GM23338 (cell line): Measurements from ENCODE around the gene TMEM145. TPM values are rescaled to one million over a fixed set of nuclear protein-coding genes. Genes with fewer than 3 reads are reported as not detected.

Experiments used
- ATAC-seq: fragments of 200-7000 bp; cut with Tn5 transposase; 3 replicates; pipeline ENCODE4 v1.9.1; 2020
- DNase-seq: peaks from one replicate; pipeline ENCODE4 v3.0.0-alpha.2; 2015; ENCODE audit warnings: low spot score
- H2AFZ ChIP-seq: fragments of 200-600 bp; sonication (generic); 2 replicates; pipeline ENCODE4 v1.8.0; 2016; ENCODE audit warnings: antibody characterized with exemption, mild to moderate bottlenecking, moderate library complexity
- H3F3A ChIP-seq: fragments of 200-600 bp; sonication (generic); replicated peaks from 2 replicates; pipeline ENCODE4 v1.8.0; 2017; ENCODE audit warnings: antibody characterized with exemption, mixed run types, low read depth
- H3K27ac ChIP-seq: fragments of 200-600 bp; sonication (generic); 2 replicates; pipeline ENCODE4 v1.6.1; 2016; ENCODE audit warnings: low read depth
- H3K27me3 ChIP-seq: fragments of 200-600 bp; sonication (generic); 2 replicates; pipeline ENCODE4 v1.8.0; 2016; ENCODE audit warnings: mild to moderate bottlenecking, mixed run types, moderate library complexity; ENCODE audit not compliant: insufficient read depth
- H3K36me3 ChIP-seq: fragments of 200-600 bp; sonication (generic); 2 replicates; pipeline ENCODE4 v1.8.0; 2016; ENCODE audit warnings: mild to moderate bottlenecking; ENCODE audit not compliant: insufficient read depth
- H3K4me1 ChIP-seq: fragments of 200-600 bp; sonication (generic); 2 replicates; pipeline ENCODE4 v1.8.0; 2016; ENCODE audit warnings: mild to moderate bottlenecking, moderate library complexity; ENCODE audit not compliant: insufficient read depth
- H3K4me2 ChIP-seq: fragments of 200-600 bp; sonication (generic); 2 replicates; pipeline ENCODE4 v1.7.1; 2017; ENCODE audit warnings: mixed run types
- H3K4me3 ChIP-seq: fragments of 200-600 bp; sonication (generic); 2 replicates; pipeline ENCODE4 v1.6.1; 2016; ENCODE audit warnings: mixed run types
- H3K79me2 ChIP-seq: fragments of 200-600 bp; sonication (generic); replicated peaks from 2 replicates; pipeline ENCODE4 v1.8.0; 2017; ENCODE audit warnings: mild to moderate bottlenecking; ENCODE audit not compliant: insufficient read depth
- H3K9me2 ChIP-seq: fragments of 200-600 bp; sonication (generic); 2 replicates; pipeline ENCODE4 v1.8.0; 2017; ENCODE audit not compliant: insufficient read depth
- H4K20me1 ChIP-seq: fragments of 200-600 bp; sonication (generic); replicated peaks from 2 replicates; pipeline ENCODE4 v1.8.0; 2017; ENCODE audit warnings: mild to moderate bottlenecking; ENCODE audit not compliant: insufficient read depth
- H3K27ac Mint-ChIP-seq: 2 replicates; pipeline ENCODE4 v1.8.0; 2020; ENCODE audit warnings: inconsistent platforms, mild to moderate bottlenecking, moderate library complexity, mixed read lengths
- H3K27me3 Mint-ChIP-seq: 3 replicates; pipeline ENCODE4 v1.8.0; 2022; ENCODE audit warnings: low read depth, mild to moderate bottlenecking, moderate library complexity, mixed read lengths, inconsistent platforms; ENCODE audit not compliant: insufficient read depth, poor library complexity
- H3K36me3 Mint-ChIP-seq: 3 replicates; pipeline ENCODE4 v1.8.0; 2021; ENCODE audit warnings: low read depth, mild to moderate bottlenecking, inconsistent platforms, moderate library complexity, mixed read lengths
- H3K4me1 Mint-ChIP-seq: 3 replicates; pipeline ENCODE4 v1.8.0; 2020; ENCODE audit warnings: mild to moderate bottlenecking, inconsistent platforms, mixed read lengths
- H3K4me3 Mint-ChIP-seq: 3 replicates; pipeline ENCODE4 v1.8.0; 2021; ENCODE audit warnings: moderate library complexity, mild to moderate bottlenecking, inconsistent platforms, mixed read lengths
- H3K9me3 Mint-ChIP-seq: 3 replicates; pipeline ENCODE4 v1.8.0; 2020; ENCODE audit warnings: moderate library complexity, mild to moderate bottlenecking, inconsistent platforms, mixed read lengths
- CREB1 ChIP-seq: fragments of 250-450 bp; sonication (Bioruptor Pico); IDR thresholded peaks from 2 replicates; pipeline ENCODE4 v1.5.0; 2020; ENCODE audit warnings: low read depth, mild to moderate bottlenecking, moderate library complexity
- EZH2 ChIP-seq: fragments of 200-600 bp; sonication (generic); IDR thresholded peaks from one replicate; pipeline ENCODE4 v1.8.0; 2017; ENCODE audit warnings: antibody characterized with exemption, mild to moderate bottlenecking, low read depth; ENCODE audit not compliant: unreplicated experiment
- EZH2phosphoT487 ChIP-seq: fragments of 200-600 bp; sonication (generic); IDR thresholded peaks from one replicate; pipeline ENCODE4 v1.8.1; 2018; ENCODE audit warnings: antibody characterized with exemption; ENCODE audit not compliant: unreplicated experiment
- JUNB ChIP-seq: IDR thresholded peaks from one replicate; pipeline ENCODE4 v1.6.1; 2016; ENCODE audit warnings: antibody characterized with exemption; ENCODE audit not compliant: unreplicated experiment
- NANOG ChIP-seq: IDR thresholded peaks from 2 replicates; pipeline ENCODE4 v1.6.1; 2016; ENCODE audit warnings: antibody characterized with exemption, borderline replicate concordance
- POLR2AphosphoS5 ChIP-seq: IDR thresholded peaks from 2 replicates; pipeline ENCODE4 v1.6.1; 2016; ENCODE audit warnings: antibody characterized with exemption, low read depth
- STAT1 ChIP-seq: IDR thresholded peaks from one replicate; pipeline ENCODE4 v1.6.1; 2016; ENCODE audit warnings: antibody characterized with exemption; ENCODE audit not compliant: unreplicated experiment
- ZNF114 ChIP-seq: fragments of 250-450 bp; sonication (Bioruptor Pico); IDR thresholded peaks from 2 replicates; pipeline ENCODE4 v1.5.0; 2020; ENCODE audit warnings: mild to moderate bottlenecking, moderate library complexity
- ZNF331 ChIP-seq: fragments of 250-450 bp; sonication (Bioruptor Pico); IDR thresholded peaks from 2 replicates; pipeline ENCODE4 v1.5.0; 2020; ENCODE audit warnings: low read depth, mild to moderate bottlenecking, moderate library complexity
- polyA plus RNA-seq: library from polyadenylated mRNA; unstranded; fragments of >200 nt; fragmentation: Nextera tagmentation; extraction: Ambion mirVana; gene quantifications from 2 replicates; pipeline ENCODE4 v1.2.1, GENCODE V29; 2016
- total RNA-seq: library from RNA; depleted of rRNA; stranded (reverse); fragments of >200 nt; shearing (Covaris generic); gene quantifications from 2 replicates; pipeline ENCODE4 v1.2.3, GENCODE V29; 2014
- TF ChIP-seq, protein P1 (sequence below): fragments of 250-450 bp; sonication (Bioruptor Pico); IDR thresholded peaks from 2 replicates; pipeline ENCODE4 v1.5.0; 2020; ENCODE audit warnings: mild to moderate bottlenecking, moderate library complexity
- TF ChIP-seq, protein P2 (sequence below), 2 experiments: fragments of 200-600 bp in 1 of 2; sonication (generic) in 1 of 2; conservative IDR thresholded peaks; 2 replicates each; pipeline versions ENCODE4 v1.5.1 to v1.6.1; 2016 to 2017; ENCODE audit warnings: antibody characterized with exemption in 2 of 2, low read depth in 2 of 2, mild to moderate bottlenecking in 2 of 2, moderate library complexity in 1 of 2
- TF ChIP-seq, protein P3 (sequence below): IDR thresholded peaks from one replicate; pipeline ENCODE4 v1.6.1; 2018; ENCODE audit warnings: antibody characterized with exemption; ENCODE audit not compliant: unreplicated experiment
- TF ChIP-seq, protein P4 (sequence below): IDR thresholded peaks from 2 replicates; pipeline ENCODE4 v1.6.1; 2016; ENCODE audit warnings: antibody characterized with exemption

The TMEM145 gene
- total and polyA plus RNA-seq, 2 experiments from 2014 or later, result 1.9 to 5.4 TPM

DNA sequence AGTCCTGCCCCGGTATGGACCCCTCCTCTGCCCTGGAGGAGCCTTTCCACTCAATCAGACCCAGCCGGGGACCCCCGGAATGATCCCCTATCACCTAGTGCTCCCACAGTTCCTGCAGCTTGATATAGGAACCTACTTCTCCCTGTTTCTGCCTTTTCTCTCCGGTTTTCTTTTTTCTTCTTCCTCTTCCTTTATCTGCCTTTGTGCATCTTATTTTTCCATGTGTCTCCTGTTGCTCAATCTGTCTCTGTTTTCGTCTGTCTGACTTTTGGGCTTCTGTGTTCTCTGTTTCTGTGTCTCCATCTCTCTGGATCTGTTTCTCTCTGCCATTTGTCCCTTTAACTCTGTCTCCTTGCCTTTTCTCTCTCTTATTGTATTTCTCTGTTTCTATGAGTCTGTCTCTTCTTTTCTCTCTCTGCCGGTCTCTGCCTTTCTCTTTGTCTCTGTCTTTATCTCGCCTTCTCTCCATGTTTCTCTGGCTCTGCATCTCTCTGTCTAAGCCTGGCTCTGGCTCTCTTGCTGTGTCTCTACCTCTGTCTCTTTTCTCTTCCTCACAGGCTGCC lies 22.3 kb downstream of the TMEM145 start:
- Histone ChIP-seq H3K4me2 (no peak overlapping the region), H3K4me1 (no peaks in the 10 kb centered on the region), H2AFZ (no peak overlapping the region), H3K27me3 (no peaks in the 10 kb centered on the region), H3F3A (no peaks in the 10 kb centered on the region), H3K4me3 (no peak overlapping the region), H3K9me2 (no peaks in the 10 kb centered on the region), H3K36me3 (no peaks in the 10 kb centered on the region), H3K79me2 (no peaks in the 10 kb centered on the region), H3K27ac (no peak overlapping the region), H4K20me1 (peaks cover 6% of the 10 kb centered on the region)
- H3K9me3 Mint-ChIP-seq, result no peaks in the 10 kb centered on the region
- no peak for ATAC-seq
- H3K27me3 Mint-ChIP-seq, result peaks cover 1% of the 10 kb centered on the region
- H3K4me3 Mint-ChIP-seq, result no peak overlapping the region
- no peak for DNase-seq
- no peak for TF ChIP-seq ZNF331 (CRISPR knock-in tag)
- TF ChIP-seq, protein P1, sequence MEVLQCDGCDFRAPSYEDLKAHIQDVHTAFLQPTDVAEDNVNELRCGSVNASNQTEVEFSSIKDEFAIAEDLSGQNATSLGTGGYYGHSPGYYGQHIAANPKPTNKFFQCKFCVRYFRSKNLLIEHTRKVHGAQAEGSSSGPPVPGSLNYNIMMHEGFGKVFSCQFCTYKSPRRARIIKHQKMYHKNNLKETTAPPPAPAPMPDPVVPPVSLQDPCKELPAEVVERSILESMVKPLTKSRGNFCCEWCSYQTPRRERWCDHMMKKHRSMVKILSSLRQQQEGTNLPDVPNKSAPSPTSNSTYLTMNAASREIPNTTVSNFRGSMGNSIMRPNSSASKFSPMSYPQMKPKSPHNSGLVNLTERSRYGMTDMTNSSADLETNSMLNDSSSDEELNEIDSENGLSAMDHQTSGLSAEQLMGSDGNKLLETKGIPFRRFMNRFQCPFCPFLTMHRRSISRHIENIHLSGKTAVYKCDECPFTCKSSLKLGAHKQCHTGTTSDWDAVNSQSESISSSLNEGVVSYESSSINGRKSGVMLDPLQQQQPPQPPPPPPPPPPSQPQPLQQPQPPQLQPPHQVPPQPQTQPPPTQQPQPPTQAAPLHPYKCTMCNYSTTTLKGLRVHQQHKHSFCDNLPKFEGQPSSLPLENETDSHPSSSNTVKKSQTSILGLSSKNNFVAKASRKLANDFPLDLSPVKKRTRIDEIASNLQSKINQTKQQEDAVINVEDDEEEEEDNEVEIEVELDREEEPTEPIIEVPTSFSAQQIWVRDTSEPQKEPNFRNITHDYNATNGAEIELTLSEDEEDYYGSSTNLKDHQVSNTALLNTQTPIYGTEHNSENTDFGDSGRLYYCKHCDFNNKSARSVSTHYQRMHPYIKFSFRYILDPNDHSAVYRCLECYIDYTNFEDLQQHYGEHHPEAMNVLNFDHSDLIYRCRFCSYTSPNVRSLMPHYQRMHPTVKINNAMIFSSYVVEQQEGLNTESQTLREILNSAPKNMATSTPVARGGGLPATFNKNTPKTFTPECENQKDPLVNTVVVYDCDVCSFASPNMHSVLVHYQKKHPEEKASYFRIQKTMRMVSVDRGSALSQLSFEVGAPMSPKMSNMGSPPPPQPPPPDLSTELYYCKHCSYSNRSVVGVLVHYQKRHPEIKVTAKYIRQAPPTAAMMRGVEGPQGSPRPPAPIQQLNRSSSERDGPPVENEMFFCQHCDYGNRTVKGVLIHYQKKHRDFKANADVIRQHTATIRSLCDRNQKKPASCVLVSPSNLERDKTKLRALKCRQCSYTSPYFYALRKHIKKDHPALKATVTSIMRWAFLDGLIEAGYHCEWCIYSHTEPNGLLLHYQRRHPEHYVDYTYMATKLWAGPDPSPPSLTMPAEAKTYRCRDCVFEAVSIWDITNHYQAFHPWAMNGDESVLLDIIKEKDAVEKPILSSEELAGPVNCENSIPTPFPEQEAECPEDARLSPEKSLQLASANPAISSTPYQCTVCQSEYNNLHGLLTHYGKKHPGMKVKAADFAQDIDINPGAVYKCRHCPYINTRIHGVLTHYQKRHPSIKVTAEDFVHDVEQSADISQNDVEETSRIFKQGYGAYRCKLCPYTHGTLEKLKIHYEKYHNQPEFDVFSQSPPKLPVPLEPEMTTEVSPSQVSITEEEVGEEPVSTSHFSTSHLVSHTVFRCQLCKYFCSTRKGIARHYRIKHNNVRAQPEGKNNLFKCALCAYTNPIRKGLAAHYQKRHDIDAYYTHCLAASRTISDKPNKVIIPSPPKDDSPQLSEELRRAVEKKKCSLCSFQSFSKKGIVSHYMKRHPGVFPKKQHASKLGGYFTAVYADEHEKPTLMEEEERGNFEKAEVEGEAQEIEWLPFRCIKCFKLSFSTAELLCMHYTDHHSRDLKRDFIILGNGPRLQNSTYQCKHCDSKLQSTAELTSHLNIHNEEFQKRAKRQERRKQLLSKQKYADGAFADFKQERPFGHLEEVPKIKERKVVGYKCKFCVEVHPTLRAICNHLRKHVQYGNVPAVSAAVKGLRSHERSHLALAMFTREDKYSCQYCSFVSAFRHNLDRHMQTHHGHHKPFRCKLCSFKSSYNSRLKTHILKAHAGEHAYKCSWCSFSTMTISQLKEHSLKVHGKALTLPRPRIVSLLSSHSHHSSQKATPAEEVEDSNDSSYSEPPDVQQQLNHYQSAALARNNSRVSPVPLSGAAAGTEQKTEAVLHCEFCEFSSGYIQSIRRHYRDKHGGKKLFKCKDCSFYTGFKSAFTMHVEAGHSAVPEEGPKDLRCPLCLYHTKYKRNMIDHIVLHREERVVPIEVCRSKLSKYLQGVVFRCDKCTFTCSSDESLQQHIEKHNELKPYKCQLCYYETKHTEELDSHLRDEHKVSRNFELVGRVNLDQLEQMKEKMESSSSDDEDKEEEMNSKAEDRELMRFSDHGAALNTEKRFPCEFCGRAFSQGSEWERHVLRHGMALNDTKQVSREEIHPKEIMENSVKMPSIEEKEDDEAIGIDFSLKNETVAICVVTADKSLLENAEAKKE, result no peak
- TF ChIP-seq CREB1 (CRISPR knock-in tag), result no peak
- TF ChIP-seq POLR2AphosphoS5, result no peak
- TF ChIP-seq EZH2, result no peak
- TF ChIP-seq, protein P2, sequence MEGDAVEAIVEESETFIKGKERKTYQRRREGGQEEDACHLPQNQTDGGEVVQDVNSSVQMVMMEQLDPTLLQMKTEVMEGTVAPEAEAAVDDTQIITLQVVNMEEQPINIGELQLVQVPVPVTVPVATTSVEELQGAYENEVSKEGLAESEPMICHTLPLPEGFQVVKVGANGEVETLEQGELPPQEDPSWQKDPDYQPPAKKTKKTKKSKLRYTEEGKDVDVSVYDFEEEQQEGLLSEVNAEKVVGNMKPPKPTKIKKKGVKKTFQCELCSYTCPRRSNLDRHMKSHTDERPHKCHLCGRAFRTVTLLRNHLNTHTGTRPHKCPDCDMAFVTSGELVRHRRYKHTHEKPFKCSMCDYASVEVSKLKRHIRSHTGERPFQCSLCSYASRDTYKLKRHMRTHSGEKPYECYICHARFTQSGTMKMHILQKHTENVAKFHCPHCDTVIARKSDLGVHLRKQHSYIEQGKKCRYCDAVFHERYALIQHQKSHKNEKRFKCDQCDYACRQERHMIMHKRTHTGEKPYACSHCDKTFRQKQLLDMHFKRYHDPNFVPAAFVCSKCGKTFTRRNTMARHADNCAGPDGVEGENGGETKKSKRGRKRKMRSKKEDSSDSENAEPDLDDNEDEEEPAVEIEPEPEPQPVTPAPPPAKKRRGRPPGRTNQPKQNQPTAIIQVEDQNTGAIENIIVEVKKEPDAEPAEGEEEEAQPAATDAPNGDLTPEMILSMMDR (conservative IDR thresholded peaks at IDR 0.05; ENCODE audit: low read depth in 2 of 2), result no peak
- no peak for TF ChIP-seq NANOG
- TF ChIP-seq STAT1, result no peak
- no peak for TF ChIP-seq JUNB
- TF ChIP-seq EZH2phosphoT487, result no peak
- TF ChIP-seq, protein P3, sequence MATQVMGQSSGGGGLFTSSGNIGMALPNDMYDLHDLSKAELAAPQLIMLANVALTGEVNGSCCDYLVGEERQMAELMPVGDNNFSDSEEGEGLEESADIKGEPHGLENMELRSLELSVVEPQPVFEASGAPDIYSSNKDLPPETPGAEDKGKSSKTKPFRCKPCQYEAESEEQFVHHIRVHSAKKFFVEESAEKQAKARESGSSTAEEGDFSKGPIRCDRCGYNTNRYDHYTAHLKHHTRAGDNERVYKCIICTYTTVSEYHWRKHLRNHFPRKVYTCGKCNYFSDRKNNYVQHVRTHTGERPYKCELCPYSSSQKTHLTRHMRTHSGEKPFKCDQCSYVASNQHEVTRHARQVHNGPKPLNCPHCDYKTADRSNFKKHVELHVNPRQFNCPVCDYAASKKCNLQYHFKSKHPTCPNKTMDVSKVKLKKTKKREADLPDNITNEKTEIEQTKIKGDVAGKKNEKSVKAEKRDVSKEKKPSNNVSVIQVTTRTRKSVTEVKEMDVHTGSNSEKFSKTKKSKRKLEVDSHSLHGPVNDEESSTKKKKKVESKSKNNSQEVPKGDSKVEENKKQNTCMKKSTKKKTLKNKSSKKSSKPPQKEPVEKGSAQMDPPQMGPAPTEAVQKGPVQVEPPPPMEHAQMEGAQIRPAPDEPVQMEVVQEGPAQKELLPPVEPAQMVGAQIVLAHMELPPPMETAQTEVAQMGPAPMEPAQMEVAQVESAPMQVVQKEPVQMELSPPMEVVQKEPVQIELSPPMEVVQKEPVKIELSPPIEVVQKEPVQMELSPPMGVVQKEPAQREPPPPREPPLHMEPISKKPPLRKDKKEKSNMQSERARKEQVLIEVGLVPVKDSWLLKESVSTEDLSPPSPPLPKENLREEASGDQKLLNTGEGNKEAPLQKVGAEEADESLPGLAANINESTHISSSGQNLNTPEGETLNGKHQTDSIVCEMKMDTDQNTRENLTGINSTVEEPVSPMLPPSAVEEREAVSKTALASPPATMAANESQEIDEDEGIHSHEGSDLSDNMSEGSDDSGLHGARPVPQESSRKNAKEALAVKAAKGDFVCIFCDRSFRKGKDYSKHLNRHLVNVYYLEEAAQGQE, result no peak
- no peak for TF ChIP-seq ZNF114 (CRISPR knock-in tag)
- TF ChIP-seq, protein P4, sequence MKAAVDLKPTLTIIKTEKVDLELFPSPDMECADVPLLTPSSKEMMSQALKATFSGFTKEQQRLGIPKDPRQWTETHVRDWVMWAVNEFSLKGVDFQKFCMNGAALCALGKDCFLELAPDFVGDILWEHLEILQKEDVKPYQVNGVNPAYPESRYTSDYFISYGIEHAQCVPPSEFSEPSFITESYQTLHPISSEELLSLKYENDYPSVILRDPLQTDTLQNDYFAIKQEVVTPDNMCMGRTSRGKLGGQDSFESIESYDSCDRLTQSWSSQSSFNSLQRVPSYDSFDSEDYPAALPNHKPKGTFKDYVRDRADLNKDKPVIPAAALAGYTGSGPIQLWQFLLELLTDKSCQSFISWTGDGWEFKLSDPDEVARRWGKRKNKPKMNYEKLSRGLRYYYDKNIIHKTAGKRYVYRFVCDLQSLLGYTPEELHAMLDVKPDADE, result no peak
- H3K4me1 Mint-ChIP-seq, result peaks cover 3% of the 10 kb centered on the region; the same call in 2 of the 3 replicates
- peaks cover 2% of the 10 kb centered on the region; the same call in 2 of the 3 replicates for H3K36me3 Mint-ChIP-seq
- no peak overlapping the region for H3K27ac Mint-ChIP-seq
